SJCRH30 (cell line): Measurements from ENCODE around the gene ERO1B. TPM values are rescaled to one million over a fixed set of nuclear protein-coding genes. Genes with fewer than 3 reads are reported as not detected.

ENCODE experiments used
- DNase-seq, 2 experiments: peaks; one replicate each; pipeline ENCODE4 v3.0.0-alpha.2; 2015 to 2020
- H3K27ac ChIP-seq: fragments of 250-450 bp; sonication (Bioruptor Pico); 2 replicates; pipeline ENCODE4 v1.5.1; 2020; ENCODE audit warnings: mild to moderate bottlenecking, moderate library complexity
- H3K27me3 ChIP-seq: fragments of 250-450 bp; sonication (Bioruptor Pico); 2 replicates; pipeline ENCODE4 v1.5.1; 2020; ENCODE audit warnings: mild to moderate bottlenecking, moderate library complexity
- H3K36me3 ChIP-seq: fragments of 250-450 bp; sonication (Bioruptor Pico); 2 replicates; pipeline ENCODE4 v1.5.1; 2020; ENCODE audit warnings: mild to moderate bottlenecking, moderate library complexity
- H3K4me1 ChIP-seq: fragments of 250-450 bp; sonication (Bioruptor Pico); 2 replicates; pipeline ENCODE4 v1.5.1; 2020; ENCODE audit warnings: mild to moderate bottlenecking, moderate library complexity
- H3K4me3 ChIP-seq: fragments of 250-450 bp; sonication (Bioruptor Pico); 2 replicates; pipeline ENCODE4 v1.5.1; 2020; ENCODE audit warnings: mild to moderate bottlenecking, moderate library complexity
- H3K9me3 ChIP-seq: fragments of 250-450 bp; sonication (Bioruptor Pico); replicated peaks from 2 replicates; pipeline ENCODE4 v1.5.1; 2020; ENCODE audit warnings: mild to moderate bottlenecking, moderate library complexity
- total RNA-seq: library from RNA; depleted of rRNA; stranded (reverse); fragments of >200 nt; shearing (Covaris generic); gene quantifications from 2 replicates; pipeline ENCODE4 v1.2.3, GENCODE V29; 2014

ERO1B gene
- total RNA-seq, 1 experiment from 2014 or later = 3.6 TPM

DNA sequence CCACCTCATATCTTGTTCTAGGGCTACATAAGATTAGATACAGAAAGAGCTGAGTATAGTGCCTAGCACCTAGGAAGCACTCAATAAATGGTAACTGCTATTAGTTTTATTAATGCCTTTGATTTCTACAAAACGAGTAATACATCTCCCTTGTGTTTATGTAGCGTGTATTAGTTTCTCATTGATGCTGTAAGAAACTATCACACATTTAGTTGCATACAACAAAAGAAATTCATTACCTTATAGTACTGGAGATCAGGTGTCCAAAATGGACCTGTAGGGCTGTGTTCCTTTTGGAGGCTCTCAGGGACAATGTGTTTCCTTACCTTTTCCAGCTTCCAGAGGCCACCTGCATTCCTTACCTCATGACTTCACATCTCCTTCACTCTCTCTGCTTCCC, 961 bp upstream of the ERO1B start:
- no peak overlapping the region for H3K27ac ChIP-seq
- H3K4me3 ChIP-seq = peak overlapping the region; percentile 77; the same call in 1 of the 2 replicates
- DNase-seq = no peak
- no peaks in the 10 kb centered on the region for H3K9me3 ChIP-seq
- peaks cover 6% of the 10 kb centered on the region; the same call in 1 of the 2 replicates for H3K27me3 ChIP-seq
- no peaks in the 10 kb centered on the region for H3K36me3 ChIP-seq
- peaks cover 11% of the 10 kb centered on the region; the same call in 1 of the 2 replicates for H3K4me1 ChIP-seq

DNA sequence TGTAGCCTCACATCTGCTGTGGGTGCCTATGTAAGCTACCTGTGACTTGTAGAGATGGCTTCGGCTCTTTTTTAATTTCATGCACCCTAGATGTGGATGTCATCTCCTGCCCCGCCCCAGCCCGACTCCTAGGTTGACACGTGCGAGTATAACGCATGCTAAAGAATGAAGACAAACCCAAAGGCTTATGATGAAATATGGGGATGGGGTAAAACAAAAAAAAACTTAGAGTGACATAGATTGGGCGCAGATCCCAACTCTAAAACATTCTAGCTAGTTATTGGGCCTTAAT, 613 bp upstream of the ERO1B start:
- no peak for DNase-seq
- Histone ChIP-seq H3K4me1 (peaks cover 11% of the 10 kb centered on the region; the same call in 1 of the 2 replicates), H3K36me3 (no peaks in the 10 kb centered on the region), H3K9me3 (no peaks in the 10 kb centered on the region), H3K4me3 (peak overlapping the region; percentile 77), H3K27me3 (peaks cover 6% of the 10 kb centered on the region; the same call in 1 of the 2 replicates), H3K27ac (no peak overlapping the region)

DNA sequence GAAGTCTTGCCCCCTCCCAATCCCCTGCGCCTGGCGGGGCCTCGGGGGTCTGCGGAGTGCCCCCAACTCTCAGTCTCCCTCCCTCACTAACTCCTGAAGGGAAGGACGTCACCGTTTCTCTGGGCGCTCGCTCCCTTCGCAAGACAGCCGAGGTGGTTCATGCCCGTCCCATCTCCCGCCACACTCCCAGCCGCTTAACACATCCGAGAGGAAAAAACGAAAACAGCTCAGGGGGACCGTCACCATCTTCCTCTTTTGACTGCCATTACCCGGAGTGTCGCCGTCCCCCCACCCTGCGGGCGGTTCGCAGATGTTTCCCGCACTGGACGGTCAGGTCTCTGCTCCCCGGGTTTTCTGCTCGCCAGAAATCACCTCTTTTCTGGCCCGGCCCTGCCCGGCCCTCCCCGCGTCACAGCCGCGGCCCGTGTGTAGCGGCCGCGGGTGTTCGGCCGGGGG, 532 bp downstream of the ERO1B start:
- no peaks in the 10 kb centered on the region for H3K36me3 ChIP-seq
- H3K9me3 ChIP-seq = no peaks in the 10 kb centered on the region
- H3K27ac ChIP-seq = no peak overlapping the region
- 0 out of 2 replicates have a peak, but pooled peaks cover 3% of the 10 kb centered on the region for H3K4me1 ChIP-seq
- DNase-seq = peak; percentile 21 to 47
- peak overlapping the region; percentile 77 for H3K4me3 ChIP-seq
- peaks cover 6% of the 10 kb centered on the region; the same call in 1 of the 2 replicates for H3K27me3 ChIP-seq

DNA sequence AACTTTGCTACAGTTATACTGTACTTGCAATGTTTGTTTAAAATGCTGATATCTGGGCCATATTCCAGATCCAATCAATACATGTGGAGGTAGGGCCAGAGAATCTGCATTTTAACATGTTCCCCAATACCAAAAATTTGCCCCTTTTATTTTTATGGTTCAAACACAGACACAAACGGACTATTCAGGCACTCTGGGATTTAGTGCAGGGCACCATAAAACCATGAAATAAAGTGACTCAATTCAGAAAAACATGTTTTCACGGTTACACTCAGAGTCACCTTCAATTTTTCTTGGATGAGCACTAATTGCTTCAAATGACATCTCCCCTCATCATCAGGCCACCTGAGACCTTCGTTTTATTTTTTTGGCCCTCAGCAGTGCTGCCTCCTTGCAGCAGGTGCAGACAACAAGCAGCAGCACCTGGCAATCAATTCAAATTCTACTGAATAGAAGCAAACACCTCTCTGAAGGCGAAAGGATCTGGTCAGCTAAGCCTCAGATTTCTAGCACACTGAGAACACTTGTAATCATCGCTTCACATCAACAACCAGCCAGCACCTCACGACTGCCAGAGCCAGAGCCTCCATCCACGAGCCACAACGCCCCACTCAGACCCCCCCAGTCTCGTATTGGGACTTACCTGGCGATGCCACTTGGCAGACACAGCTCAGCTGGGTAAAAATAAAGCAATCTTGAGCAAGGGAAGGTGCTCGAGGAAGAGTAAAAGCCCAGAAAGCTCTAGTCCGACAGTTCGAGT, 1.1 kb downstream of the ERO1B start:
- H3K27ac ChIP-seq = no peak overlapping the region
- H3K36me3 ChIP-seq = no peaks in the 10 kb centered on the region
- no peaks in the 10 kb centered on the region for H3K9me3 ChIP-seq
- 0 out of 2 replicates have a peak, but pooled peaks cover 3% of the 10 kb centered on the region for H3K4me1 ChIP-seq
- H3K27me3 ChIP-seq = peaks cover 6% of the 10 kb centered on the region; the same call in 1 of the 2 replicates
- H3K4me3 ChIP-seq = peak overlapping the region; percentile 77
- DNase-seq = peak in 1 of 2 experiments; percentile 2

DNA sequence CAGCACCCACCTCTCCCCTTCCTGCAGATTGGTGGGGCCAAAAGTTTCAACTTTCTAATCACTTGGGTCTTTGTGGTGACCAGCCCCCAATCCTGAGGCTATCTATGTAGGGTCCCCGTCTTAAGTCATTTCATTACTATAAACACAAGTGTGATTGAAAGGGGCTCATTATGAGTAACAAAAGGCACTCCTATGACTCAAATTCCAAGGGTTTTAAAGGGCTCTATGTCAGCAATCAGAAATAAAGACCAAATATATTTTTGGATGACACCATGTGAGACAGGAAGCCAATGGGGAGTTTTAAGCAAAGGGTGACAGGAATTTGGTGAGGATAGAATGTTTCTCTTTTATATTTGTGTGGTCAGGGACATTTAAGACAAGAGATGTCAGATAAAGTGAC, 6.2 kb downstream of the ERO1B start:
- no peak for DNase-seq
- no peaks in the 10 kb centered on the region for H3K9me3 ChIP-seq
- H3K4me3 ChIP-seq = no peak overlapping the region
- 0 out of 2 replicates have a peak, but pooled peaks cover 3% of the 10 kb centered on the region for H3K4me1 ChIP-seq
- no peak overlapping the region for H3K27ac ChIP-seq
- peaks cover 4% of the 10 kb centered on the region; the same call in 1 of the 2 replicates for H3K27me3 ChIP-seq
- no peaks in the 10 kb centered on the region for H3K36me3 ChIP-seq

DNA sequence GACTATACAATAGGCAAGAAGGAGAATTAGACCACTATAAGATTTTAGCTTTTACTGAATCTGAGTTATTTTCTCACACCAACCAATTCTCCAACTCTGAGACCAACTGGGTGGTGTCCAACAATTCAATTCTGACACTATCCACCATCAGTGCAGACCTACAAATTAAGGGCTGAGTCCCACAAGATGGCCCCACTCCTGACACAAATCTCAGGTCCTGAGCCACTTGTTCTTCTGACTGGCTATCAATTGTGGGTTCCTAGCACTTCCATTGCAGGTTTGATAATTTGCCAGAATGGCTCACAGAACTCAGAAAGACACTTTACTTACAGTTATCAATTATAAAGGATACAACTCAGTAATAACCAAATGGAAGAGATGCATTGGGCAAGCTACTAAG, 6.7 kb downstream of the ERO1B start:
- DNase-seq = no peak
- Histone ChIP-seq H3K9me3 (no peaks in the 10 kb centered on the region), H3K36me3 (no peaks in the 10 kb centered on the region), H3K27ac (no peak overlapping the region), H3K4me1 (no peaks in the 10 kb centered on the region), H3K4me3 (no peak overlapping the region), H3K27me3 (no peaks in the 10 kb centered on the region)

DNA sequence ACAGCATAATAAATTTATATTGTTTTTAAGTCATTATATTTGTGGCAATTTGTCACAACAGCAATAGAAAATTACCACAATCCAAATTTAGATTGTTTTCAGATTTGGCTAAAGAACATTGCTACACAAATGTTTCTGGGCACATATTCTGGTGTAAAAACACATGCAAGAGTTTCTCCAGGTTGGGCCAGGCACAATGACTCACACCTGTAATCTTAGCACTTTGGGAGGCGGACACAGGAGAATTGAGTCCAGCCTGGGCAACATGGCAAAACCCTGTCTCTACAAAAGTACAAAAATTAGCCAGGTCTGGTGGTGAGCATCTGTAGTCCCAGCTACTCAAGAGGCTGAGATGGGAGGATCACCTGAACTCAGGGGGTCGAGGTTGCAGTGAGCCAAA, 8.4 kb downstream of the ERO1B start:
- Histone ChIP-seq H3K4me3 (no peak overlapping the region), H3K36me3 (no peaks in the 10 kb centered on the region), H3K4me1 (no peaks in the 10 kb centered on the region), H3K27ac (no peak overlapping the region), H3K9me3 (no peaks in the 10 kb centered on the region), H3K27me3 (no peaks in the 10 kb centered on the region)
- DNase-seq = no peak

DNA sequence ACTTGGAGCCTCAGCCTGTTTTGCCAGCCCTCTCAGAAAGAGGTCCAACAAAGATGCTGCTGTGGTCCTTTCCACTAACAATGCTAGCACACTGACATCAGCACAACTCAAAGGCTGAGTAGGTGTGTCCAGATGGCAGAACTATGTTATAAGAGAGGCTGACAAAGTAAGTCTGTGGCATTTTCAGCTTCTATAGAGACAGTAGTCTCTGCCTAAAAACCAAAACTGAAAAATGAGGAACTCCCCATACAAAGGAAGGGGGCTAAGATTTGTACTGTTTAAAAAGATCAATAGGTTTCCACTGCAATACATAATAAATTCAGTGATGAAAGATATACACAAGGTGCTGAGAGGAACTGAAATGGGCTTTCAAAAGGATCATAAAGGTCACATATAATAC, 12.3 kb downstream of the ERO1B start:
- Histone ChIP-seq H3K4me1 (no peaks in the 10 kb centered on the region), H3K9me3 (no peaks in the 10 kb centered on the region), H3K4me3 (no peak overlapping the region), H3K27ac (no peak overlapping the region), H3K27me3 (no peaks in the 10 kb centered on the region), H3K36me3 (no peaks in the 10 kb centered on the region)
- DNase-seq = no peak

DNA sequence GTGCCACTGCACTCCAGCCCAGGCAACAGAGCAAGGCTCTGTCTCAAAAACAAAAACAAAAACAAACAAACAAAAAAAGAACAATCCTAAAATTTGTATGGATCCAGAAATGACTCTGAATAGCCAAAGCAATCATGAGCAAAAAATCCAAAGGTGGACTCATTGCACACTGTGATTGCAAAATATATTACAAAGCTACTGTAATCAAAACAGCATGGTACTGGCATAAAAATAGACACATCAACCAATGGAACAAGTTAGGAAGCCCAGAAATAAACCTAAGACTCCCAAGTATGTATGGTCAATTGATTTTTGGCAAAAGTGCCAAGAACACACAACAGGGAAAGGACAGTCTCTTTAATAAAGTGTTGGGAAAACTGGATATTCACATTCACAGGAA, 19.9 kb downstream of the ERO1B start:
- H3K4me3 ChIP-seq = no peak overlapping the region
- H3K27ac ChIP-seq = no peak overlapping the region
- H3K27me3 ChIP-seq = no peaks in the 10 kb centered on the region
- DNase-seq = no peak
- no peaks in the 10 kb centered on the region for H3K36me3 ChIP-seq
- 0 out of 2 replicates have a peak, but pooled peaks cover under 1% of the 10 kb centered on the region for H3K9me3 ChIP-seq
- no peaks in the 10 kb centered on the region for H3K4me1 ChIP-seq

DNA sequence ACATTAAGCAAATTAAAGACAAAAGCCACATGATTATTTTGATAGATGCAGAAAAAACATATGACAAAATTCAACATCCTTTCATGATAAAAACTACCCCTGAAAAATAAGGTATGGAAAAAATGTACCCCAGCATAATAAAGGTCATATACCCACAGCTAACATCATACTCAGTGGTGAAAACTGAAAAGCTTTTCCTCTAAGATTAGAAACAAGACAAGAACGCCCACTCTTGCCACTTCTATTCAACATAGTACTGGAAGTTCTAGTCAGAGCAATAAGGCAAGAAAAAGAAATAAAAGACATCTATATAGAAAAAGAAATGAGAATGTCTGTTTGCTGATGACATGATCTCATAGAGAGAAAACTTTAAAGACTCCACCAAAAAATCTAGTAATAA, 20.7 kb downstream of the ERO1B start:
- H3K27me3 ChIP-seq = no peaks in the 10 kb centered on the region
- H3K9me3 ChIP-seq = 0 out of 2 replicates have a peak, but pooled peaks cover 3% of the 10 kb centered on the region
- H3K36me3 ChIP-seq = no peaks in the 10 kb centered on the region

DNA sequence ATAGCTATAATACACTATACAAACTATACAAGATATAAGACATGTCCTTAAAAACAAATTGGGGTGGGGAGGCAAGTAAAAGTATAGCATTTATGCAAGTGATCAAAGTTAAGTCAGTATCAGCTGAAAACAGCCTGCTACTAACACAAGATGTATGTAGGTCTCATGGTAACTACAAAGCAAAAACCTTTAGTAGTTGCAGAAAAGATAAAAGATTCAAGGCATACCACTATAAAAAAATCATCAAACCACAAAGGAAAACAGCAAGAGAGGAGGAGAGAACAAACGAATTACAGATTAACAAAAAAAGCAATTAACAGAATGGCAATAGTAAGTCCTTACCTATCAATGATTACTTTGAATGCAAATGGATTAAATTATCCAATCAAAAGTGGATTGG, 22.7 kb downstream of the ERO1B start:
- no peak for DNase-seq
- Histone ChIP-seq H3K9me3 (0 out of 2 replicates have a peak, but pooled peaks cover 3% of the 10 kb centered on the region), H3K4me1 (no peaks in the 10 kb centered on the region), H3K36me3 (no peaks in the 10 kb centered on the region), H3K27ac (no peak overlapping the region), H3K27me3 (no peaks in the 10 kb centered on the region), H3K4me3 (no peak overlapping the region)

More for the DNA sequence above, 20.7 kb downstream of the ERO1B start:
- DNase-seq = no peak
- Histone ChIP-seq H3K4me1 (no peaks in the 10 kb centered on the region), H3K4me3 (no peak overlapping the region), H3K27ac (no peak overlapping the region)

DNA sequence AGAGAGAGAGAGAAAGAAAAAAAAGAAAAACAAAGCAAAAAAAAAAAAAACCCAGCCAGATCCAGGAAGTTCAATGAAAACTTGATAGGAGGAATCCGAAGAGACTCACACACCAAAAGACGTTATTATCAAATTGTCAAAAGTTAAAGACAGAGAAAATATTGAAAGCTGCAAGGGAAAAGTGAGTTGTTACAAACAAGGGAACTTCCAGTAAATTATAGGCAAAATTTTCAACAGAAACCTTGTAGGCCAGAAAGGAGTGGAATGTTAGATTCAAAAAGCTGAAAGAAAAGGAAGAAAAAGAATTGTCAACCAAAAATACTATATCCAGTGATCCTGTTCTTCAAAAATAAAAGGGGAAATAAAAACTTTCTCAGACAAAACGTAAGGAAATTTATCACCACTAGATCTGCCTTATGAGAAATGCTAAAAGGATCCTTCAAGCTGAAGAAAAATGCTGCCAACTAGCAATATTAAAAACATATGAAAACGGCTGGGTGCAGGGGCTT, 23.6 kb downstream of the ERO1B start:
- no peak overlapping the region for H3K4me3 ChIP-seq
- no peaks in the 10 kb centered on the region for H3K36me3 ChIP-seq
- H3K27me3 ChIP-seq = no peaks in the 10 kb centered on the region
- 0 out of 2 replicates have a peak, but pooled peaks cover 3% of the 10 kb centered on the region for H3K9me3 ChIP-seq
- H3K4me1 ChIP-seq = no peaks in the 10 kb centered on the region
- no peak overlapping the region for H3K27ac ChIP-seq
- no peak for DNase-seq

DNA sequence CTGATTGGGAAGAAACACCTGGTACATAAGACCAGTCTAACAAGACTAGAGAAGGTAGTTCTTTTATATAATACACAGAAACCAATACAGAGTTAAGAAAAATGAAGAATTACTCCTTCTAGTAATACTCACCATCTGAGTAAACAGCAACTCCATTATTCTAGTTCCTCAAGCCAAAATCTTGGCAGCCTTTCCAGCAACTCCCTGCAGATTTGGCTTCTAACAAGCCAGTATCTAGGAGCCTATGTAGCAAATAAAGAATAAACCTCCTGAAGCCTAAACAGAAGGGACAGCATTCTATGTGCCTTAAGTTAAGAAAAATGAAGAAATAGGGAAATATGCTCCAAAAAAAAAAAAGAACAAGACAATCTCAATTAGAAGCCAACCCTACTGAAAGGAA, 24.5 kb downstream of the ERO1B start:
- no peak overlapping the region for H3K27ac ChIP-seq
- 0 out of 2 replicates have a peak, but pooled peaks cover 3% of the 10 kb centered on the region for H3K9me3 ChIP-seq
- no peak for DNase-seq
- no peaks in the 10 kb centered on the region for H3K36me3 ChIP-seq
- H3K27me3 ChIP-seq = no peaks in the 10 kb centered on the region
- no peak overlapping the region for H3K4me3 ChIP-seq
- H3K4me1 ChIP-seq = no peaks in the 10 kb centered on the region

DNA sequence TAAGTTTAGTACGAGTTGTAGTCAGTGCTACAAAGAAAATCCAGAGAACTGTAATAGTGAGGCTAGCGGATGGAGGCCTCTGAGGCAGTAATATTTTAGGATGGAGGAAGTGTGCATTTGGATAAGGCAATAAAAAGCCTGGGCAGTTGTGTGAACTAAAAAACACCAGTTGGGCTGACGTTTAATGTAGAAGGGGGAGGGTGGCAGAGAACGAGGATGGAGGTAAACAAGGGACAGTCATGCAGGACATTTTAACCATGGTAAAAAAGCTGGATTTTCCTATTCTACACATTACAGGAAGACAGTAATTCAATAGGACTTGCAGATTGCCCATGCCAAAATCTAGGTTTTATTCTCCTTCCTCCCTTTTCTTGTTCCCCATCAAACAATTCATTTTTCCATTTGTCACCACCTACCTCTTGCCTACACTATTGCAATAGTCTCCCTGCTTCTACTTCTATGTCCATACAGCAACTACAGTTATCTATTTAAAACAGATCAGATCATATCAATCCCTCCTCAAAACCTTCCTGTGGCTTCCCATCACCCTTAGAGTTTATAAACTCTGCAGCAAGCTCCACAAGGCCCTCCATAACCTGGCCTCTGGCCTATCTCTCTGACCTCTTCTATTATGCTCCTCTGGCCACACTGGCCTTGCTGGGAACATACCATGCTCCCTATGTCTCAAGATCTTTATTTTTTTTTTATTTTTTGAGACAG, 27.7 kb downstream of the ERO1B start:
- H3K4me3 ChIP-seq = no peak overlapping the region
- H3K27ac ChIP-seq = no peak overlapping the region
- DNase-seq = no peak
- H3K4me1 ChIP-seq = no peaks in the 10 kb centered on the region
- H3K27me3 ChIP-seq = no peaks in the 10 kb centered on the region
- no peaks in the 10 kb centered on the region for H3K36me3 ChIP-seq
- H3K9me3 ChIP-seq = 0 out of 2 replicates have a peak, but pooled peaks cover 3% of the 10 kb centered on the region

DNA sequence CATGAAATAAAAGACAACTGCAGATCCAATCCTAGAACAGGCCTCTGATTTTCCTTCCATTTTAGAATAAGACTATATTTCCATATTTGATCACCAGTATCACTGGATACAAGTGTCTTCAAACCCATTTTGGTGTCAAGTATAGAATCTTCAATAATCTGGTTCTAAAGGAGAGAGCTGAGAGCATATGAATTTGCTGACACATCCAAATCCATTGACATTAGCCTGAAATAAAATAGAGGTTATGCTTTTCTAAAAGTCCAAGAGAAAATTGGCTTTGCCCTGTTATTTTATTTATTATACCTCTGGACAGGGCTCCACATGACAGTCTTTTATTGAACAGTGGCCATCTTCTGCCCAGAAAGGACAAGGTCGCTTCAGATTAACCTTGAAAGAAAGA, 28.6 kb downstream of the ERO1B start:
- H3K9me3 ChIP-seq = 0 out of 2 replicates have a peak, but pooled peaks cover 3% of the 10 kb centered on the region
- no peak overlapping the region for H3K4me3 ChIP-seq
- DNase-seq = no peak
- no peak overlapping the region for H3K27ac ChIP-seq
- no peaks in the 10 kb centered on the region for H3K4me1 ChIP-seq
- no peaks in the 10 kb centered on the region for H3K27me3 ChIP-seq
- H3K36me3 ChIP-seq = no peaks in the 10 kb centered on the region
